GM21515 (cell line): ENCODE measurements around the gene CCDC159.
A peak's percentile ranks its signal among the peaks of the same experiment; 100 is the strongest.
"Not testable (repeated sequence)": the region's sequence is repeated elsewhere in the genome, so short reads cannot be mapped to it uniquely, and the experiment has no call there.

Experiments
- ATAC-seq: cut with Tn5 transposase; IDR thresholded peaks from one replicate; pipeline ENCODE4 v1.9.1; 2021; ENCODE audit not compliant: unreplicated experiment

The CCDC159 gene, protein sequence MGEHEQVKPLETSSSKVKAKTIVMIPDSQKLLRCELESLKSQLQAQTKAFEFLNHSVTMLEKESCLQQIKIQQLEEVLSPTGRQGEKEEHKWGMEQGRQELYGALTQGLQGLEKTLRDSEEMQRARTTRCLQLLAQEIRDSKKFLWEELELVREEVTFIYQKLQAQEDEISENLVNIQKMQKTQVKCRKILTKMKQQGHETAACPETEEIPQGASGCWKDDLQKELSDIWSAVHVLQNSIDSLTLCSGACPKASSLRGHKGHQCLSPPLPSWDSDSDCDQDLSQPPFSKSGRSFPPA

DNA sequence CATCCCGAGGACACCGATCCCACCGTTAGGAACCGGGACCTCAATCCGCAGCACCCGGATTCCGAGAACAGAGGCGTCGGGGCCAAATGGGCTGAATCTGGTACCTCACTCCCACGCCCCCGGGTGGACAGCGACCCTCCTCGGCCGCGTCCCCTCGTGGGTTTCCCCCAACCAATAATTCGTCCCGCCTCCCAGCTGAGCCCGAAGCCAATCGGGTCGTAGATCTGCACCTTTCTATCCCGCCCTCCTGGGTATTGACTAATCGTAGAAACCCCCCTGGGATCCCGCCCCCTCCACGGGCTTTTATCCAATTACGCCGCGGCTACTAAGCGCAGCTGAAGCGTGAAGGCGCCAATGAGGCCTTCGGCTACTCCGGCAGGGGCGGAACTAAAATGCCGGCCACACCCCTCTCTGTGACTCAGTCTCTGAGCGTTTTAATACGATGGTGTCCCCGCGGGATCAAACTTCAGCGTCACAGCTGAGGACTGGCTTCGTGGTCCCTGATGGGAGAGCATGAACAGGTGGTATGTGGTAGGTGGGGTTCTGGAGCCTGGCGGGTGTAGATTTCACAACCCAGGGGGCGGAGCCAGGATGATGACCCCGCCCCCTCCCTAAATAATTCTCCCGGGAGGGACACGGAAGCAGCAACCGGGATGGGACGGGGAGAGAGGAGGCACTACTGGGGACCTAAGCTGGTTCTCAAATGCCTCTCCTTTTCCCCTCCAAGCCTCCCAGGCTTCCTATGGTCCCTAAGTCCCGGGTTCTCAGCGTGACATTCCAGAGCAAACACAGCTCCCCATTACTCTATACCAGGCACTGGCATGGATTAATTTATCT is at the start of gene CCDC159, which contains the start of gene TMEM205:
TSS of gene CCDC159 (plus strand) at position 416 of the 837 bp plus-strand sequence. CDS start at position 504, 88 bp downstream.
TSS of gene TMEM205 (minus strand) at position 165 of the 837 bp plus-strand sequence. CDS start 649 bp downstream, outside the sequence.
- peak; percentile 84 for ATAC-seq

DNA sequence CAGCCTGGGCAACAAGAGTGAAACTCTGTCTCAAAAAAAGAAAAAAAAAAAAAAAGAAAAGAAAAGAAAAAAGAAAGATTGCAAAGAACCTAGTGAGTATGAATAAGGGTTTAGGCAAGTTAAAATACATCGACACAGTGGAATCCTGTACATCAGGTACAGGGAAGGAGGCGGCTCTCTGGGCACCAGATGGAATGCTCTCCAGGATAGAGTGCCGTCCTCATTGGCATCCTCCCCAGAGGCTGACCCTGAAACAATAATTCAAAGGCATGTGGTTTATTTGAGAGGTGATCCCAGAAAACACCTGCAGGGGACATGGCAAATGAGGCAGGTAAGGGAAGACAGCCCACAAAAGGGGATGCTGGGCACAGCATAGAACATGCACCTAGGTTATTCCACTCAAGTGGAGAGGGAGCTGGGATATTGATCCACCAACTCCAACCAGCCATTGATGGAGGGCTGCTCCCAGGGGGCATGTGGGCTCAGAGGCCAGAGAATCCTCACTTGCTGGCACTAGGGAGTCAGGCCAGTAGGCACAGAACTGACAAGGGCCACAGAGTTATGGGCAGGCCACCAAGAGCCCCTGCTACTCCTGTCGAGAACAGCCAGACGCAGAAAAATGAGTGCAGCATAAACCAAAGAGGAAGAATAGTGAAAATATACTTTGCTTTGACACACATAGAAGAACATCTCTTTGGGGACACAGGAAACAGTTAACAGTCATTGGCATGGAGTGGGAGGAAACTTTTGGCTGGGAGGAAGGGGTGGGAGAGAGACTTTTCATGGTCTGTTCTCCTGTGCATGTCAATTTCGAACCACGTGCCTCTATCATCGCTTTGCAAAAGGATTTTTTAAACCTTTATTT is 46.1 kb upstream of the CCDC159 start:
- no peak for ATAC-seq

DNA sequence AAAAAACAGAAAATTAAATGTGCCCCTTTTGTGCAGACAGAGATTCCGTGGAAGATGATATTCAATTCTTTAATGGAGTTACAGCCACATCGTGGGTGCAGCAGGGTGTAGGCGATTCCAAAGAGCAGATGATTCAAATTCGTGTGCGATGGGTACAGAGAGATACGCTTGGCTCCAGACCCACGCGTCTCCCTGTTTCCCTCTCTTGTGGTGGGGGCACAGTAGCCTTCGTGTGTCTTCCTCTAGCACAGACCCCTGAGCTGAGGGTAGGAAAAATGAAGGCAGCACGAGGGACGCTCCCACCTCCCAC is 45.6 kb upstream of the CCDC159 start:
- no peak for ATAC-seq

- ATAC-seq = no peak
Observed at GRCh38 chr19:11304936-11305335, 41.4 kb upstream of the CCDC159 start.

DNA sequence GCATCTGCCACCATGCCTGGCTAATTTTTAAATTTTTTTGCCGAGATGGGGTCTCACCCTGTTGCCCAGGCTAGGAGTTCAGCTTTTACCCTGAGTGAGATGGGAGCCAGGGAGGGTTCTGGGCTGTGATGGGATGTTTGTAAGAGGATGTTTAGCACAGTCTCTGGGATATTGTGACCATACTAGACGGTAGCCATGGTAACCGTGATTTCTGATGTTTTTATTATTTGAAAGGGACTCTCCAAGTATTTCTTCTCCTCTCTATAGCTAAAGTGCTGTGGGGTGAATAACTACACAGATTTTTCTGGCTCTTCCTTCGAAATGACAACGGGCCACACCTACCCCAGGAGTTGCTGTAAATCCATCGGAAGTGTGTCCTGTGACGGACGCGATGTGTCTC is 40.0 kb upstream of the CCDC159 start:
- ATAC-seq = no peak

DNA sequence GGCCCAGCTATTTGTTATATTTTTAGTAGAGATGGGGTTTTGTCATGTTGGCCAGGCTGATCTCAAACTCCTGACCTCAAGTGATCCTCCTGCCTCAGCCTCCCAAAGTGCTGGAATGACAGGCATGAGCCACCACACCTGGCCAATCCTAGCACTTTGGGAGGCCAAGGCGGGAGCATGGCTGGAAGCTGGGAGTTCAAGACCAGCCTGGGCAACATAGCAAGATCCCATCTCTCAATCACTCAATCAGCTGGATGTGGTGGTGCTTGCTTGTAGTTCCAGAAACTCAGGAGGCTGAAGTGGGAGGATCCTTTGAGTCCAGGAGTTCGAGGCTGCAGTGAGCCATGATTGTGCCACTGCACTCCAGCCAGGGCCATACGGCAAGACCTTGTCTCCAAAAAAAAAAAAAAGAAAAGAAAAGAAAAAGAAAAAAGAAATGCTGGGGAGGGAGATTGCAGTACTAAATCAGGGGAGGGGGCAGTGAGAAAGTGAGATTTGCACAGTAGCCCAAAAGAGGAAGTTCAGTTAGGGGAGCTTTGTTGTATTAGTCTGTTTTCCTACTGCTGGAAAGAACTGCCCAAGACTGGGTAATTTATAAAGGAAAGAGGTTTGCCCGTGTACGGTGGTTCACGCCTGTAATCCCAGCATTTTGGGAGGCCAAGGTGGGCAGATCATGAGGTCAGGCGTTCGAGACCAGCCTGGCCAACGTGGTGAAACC is 25.9 kb upstream of the CCDC159 start:
- ATAC-seq = not testable (repeated sequence)

GRCh38 chr19:11321191-11322126 is 24.9 kb upstream of the CCDC159 start:
- ATAC-seq = no peak

GRCh38 chr19:11322269-11323024 is 23.9 kb upstream of the CCDC159 start:
- no peak for ATAC-seq

DNA sequence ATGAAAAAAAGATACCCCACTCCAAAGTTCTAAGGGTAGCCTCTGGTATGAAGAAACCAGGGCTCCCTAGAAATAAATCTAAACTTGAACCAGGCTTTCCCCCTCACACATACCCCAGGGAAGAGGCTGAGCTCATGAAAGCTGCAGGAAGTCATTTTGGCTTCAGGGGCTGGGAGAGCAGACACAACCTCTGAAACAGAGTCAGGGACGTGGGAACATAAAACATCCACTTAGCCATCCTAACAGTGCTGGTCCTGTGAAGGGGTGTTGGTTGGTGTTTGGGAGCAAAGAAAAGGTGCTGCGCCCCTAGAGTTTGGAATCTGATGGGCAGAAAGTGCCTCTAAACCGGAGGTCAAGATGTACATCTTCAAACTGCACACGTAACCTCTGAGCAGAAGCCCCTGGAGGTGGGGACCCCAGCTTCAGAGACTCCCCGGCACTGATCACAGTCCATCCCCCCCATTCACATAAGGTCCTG is 22.7 kb upstream of the CCDC159 start:
- no peak for ATAC-seq

- ATAC-seq = no peak
Observed at GRCh38 chr19:11324079-11324661, 22.1 kb upstream of the CCDC159 start.

DNA sequence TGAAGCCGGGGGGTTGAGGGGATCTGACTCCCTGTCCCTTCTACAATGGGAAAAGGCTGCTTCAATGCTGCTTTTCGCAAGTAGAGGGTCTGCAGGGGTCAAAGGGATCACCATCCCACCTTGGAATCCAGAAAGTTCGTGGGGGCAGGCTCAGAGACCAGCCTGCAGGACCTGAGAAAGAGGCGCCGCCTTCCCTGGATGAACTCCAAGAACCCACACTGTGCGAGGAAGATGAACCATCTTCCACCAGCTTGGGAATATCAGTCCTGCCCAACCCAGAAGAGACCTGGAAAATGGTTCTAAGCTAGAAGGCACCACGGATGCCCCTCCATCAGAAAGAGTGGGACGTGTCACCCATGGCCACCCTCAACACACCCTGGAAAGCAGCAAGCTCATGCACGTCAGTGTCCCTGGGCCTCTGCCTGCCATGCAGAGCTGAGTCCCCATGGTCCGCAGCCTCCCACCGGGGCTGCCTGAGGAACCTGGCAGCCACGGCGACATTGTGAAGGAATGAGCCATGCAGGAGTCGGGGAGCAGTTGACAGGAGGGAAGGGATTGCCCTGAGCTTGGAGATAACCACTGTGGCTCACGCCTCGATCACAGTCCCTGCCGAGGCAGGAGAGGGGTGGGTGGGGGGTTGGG is 21.4 kb upstream of the CCDC159 start:
- no peak for ATAC-seq

DNA sequence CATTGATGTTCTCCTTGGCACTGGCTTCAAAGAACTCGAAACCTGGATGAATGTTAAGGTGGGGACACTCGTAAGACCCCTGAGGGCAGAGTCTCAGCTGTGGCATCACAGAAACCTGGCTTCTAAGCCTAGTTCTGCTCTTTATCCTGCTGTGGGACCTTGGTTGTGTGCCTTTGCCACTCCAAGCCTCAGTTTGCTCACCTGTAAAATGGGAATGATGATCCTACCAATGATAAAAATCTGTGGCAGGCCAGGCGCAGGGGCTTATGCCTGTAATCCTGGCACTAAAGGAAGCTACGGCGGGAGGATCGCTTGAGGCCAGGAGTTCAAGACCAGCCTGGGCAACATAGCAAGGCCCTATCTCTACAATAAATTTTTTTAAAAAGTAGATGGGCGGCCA is 20.8 kb upstream of the CCDC159 start:
- no peak for ATAC-seq

DNA sequence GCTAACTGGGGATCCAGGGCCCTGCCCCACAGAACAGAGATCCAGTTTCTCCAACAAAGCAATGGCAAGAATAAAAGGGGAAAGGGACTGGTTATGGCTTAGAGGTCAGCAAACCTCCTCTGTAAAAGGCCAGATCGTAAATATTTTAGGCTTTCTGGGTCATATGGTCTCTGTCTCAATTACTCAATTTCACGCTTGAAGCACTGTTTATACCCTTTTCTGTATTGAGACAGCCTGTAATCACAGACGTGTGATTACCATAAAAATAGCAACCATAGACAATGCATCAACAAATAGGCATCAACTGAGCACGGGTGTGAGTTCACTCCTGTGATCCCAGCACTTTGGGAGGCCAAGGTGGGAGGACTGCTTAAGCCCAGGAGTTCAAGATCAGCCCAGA is 16.2 kb upstream of the CCDC159 start:
- no peak for ATAC-seq

- no peak for ATAC-seq
Observed at GRCh38 chr19:11331502-11331901, 14.8 kb upstream of the CCDC159 start.

DNA sequence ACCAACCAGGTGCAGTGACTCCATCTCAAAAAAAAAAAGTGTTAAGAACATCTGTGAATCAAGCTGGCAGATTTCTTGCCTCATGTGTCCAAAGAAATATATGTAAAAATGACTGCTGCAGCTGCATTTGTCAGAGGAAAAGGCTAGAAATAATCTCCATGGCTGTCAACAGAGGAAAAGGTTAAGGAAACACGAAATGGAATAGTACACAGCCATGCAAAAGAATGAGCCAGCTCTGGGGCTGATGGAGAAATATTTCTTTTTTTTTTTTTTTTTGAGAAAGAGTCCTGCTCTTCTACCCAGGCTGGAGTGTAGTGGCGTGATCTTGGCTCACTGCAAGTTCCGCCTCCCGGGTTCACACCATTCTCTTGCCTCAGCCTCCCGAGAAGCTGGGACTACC is 13.5 kb upstream of the CCDC159 start:
- no peak for ATAC-seq

DNA sequence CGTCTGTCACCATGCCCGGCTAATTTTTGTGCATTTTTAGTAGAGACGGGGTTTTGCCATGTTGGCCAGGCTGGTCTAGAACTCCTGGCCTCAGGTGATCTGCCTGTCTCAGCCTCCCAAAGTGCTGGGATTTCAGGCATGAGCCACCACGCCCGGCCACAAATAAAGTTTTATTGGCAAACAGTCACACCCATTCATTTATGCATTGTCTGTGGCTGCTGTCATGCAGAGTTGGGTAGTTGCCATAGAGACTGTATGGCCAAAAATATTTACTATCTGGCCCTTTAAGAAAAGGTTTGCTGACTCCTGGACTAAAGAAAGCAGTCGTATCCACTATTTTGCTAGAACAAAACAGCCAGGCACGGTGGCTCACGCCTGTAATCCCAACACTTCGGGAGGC is 12.5 kb upstream of the CCDC159 start:
- not testable (repeated sequence) for ATAC-seq

DNA sequence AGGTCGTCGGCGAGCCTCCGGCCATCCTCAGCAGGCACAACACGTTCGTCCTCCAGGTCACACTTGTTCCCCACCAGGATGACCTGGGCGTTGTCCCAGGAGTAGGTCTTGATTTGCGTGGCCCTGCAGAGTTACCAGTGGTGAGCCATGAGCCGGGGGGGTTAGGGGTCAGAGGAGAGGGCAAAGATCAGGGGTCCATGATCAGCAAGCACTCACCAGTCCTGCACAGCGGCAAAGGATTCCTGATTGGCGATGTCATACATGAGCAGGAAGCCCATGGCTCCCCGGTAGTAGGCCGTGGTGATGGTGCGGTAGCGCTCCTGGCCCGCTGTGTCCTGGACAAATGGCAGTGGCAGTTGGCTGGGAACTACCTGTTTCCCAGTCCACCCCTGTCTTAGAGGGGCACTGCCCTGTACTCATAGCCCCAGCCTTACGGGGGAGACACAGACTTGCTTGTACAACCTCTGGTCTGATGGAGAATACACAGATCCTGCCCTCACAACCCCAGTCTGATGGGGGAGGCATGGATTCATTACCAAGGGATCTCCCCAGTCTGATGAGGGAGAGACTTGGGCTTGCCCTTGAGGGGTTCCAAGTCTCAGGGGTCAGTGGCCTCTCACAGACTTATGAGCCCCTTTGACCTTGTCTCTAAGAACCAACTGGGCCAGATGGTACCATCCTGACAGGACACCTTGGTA is 10.7 kb upstream of the CCDC159 start:
- no peak for ATAC-seq
